Fibroblast of lung (primary cell): ENCODE results near the gene TM9SF2.

Experiments used
- CTCF ChIP-seq, 2 donors: IDR thresholded peaks in 1 of 2; conservative IDR thresholded peaks in 1 of 2; 1 replicate in 1 of 2; 2 replicates in 1 of 2; pipeline ENCODE4 v1.5.1; 2011 to 2012; ENCODE audit warnings: low read length in 2 of 2, control low read depth in 1 of 2, inconsistent platforms in 1 of 2, low read depth in 1 of 2, mild to moderate bottlenecking in 1 of 2
- EZH2 ChIP-seq: IDR thresholded peaks from 2 replicates; pipeline ENCODE4 v1.5.1; 2012; ENCODE audit warnings: low read length, control low read depth, mild to moderate bottlenecking; ENCODE audit errors: missing control alignments

DNA sequence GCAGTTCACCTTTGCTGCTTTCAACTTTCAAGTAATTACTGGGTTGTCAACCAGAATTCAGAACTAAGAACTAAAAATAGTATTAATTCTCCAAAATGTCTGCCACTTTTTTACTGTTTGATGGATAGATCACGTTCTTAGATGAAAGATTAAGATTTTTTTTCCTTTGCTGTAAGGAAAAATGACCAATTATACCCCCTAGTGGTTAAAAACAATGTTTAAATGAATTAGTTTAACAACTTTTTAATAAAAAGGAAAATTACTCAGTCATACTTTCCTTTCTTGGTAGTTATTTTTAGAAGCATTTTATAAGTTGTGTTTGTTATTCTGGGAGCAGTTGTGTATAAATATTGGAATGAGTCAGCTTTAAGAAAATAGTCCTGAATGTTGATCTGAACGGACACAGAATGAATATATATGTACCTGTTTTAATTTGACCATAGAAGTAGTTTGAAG is 4.6 kb downstream of the TM9SF2 start:
- peak in 1 of 2 donors; percentile 30 for TF ChIP-seq CTCF (conservative IDR thresholded peaks at IDR 0.05 in 1 of 2, IDR thresholded peaks at IDR 0.05 in 1 of 2; ENCODE audit: low read depth in 1 of 2, low read length in 2 of 2)
- TF ChIP-seq EZH2: no peak
